Panc1 (cell line): ENCODE results near the gene DYNC1LI1. TPM values are rescaled to one million over a fixed set of nuclear protein-coding genes. Genes with fewer than 3 reads are reported as not detected.

Experiments
- ATAC-seq: fragments of 200-7000 bp; cut with Tn5 transposase; 2 replicates; pipeline ENCODE4 v1.9.1; 2020; ENCODE audit warnings: mild to moderate bottlenecking, moderate library complexity
- BruUV-seq: library from RNA; stranded (reverse); fragments of 400-500 nt; replicated peaks from 2 replicates; lab custom pipeline; 2021; lab: Mats Ljungman, UMichigan
- CTCF ChIA-PET: fragments of 300-600 bp; sonication (Branson Sonifier 250); formaldehyde crosslinking; loops from one replicate; lab custom pipeline; 2022; ENCODE audit warnings: antibody characterized with exemption; lab: Charles Lee
- POLR2A ChIA-PET: fragments of 300-600 bp; sonication (Branson Sonifier 250); formaldehyde crosslinking; loops from one replicate; lab custom pipeline; 2022; ENCODE audit warnings: antibody characterized with exemption; lab: Charles Lee
- DNase-seq: peaks from one replicate; pipeline ENCODE4 v3.0.0-alpha.2; 2010; ENCODE audit warnings: low read depth, low spot score
- H3K27ac ChIP-seq: 2 replicates; pipeline ENCODE4 v1.5.1; 2011; ENCODE audit warnings: mild to moderate bottlenecking, low read length, inconsistent platforms
- H3K27me3 ChIP-seq: fragments of 200-500 bp; sonication (Bioruptor generic); 2 replicates; pipeline ENCODE4 v1.6.0; 2014; ENCODE audit warnings: low read length, inconsistent platforms; ENCODE audit not compliant: control insufficient read depth, insufficient read depth
- H3K36me3 ChIP-seq: fragments of 200-500 bp; sonication (Bioruptor generic); 2 replicates; pipeline ENCODE4 v1.5.1; 2014; ENCODE audit warnings: inconsistent platforms, mild to moderate bottlenecking, low read length, moderate library complexity; ENCODE audit not compliant: control insufficient read depth, insufficient read depth
- H3K4me1 ChIP-seq: 2 replicates; pipeline ENCODE4 v1.5.1; 2011; ENCODE audit warnings: inconsistent platforms, mild to moderate bottlenecking, low read length, moderate library complexity; ENCODE audit not compliant: control insufficient read depth, insufficient read depth
- H3K4me3 ChIP-seq, 2 experiments: 2 replicates each; pipeline ENCODE4 v1.5.1; 2011 to 2012; ENCODE audit warnings: low read depth in 2 of 2, low read length in 2 of 2, mild to moderate bottlenecking in 2 of 2, inconsistent platforms in 1 of 2, moderate library complexity in 1 of 2
- H3K9me3 ChIP-seq: fragments of 200-500 bp; sonication (Bioruptor generic); 2 replicates; pipeline ENCODE4 v1.5.1; 2014; ENCODE audit warnings: low read depth, mild to moderate bottlenecking, inconsistent platforms, low read length, moderate library complexity; ENCODE audit not compliant: control insufficient read depth, insufficient read depth
- CTCF ChIP-seq: fragments of 450-650 bp; IDR thresholded peaks from 2 replicates; pipeline ENCODE4 v1.5.1; 2017; ENCODE audit warnings: mild to moderate bottlenecking
- POLR2AphosphoS5 ChIP-seq: IDR thresholded peaks from 2 replicates; pipeline ENCODE4 v1.6.1; 2012; ENCODE audit warnings: mild to moderate bottlenecking, low read depth, low read length, moderate library complexity
- REST ChIP-seq, 2 experiments: IDR thresholded peaks; 2 replicates each; pipeline ENCODE4 v1.6.1; 2011 to 2012; ENCODE audit warnings: low read depth in 2 of 2, control low read depth in 1 of 2, low read length in 1 of 2, mild to moderate bottlenecking in 1 of 2, moderate library complexity in 1 of 2; ENCODE audit not compliant: insufficient read depth in 1 of 2
- SIN3A ChIP-seq: IDR thresholded peaks from 2 replicates; pipeline ENCODE4 v1.6.1; 2012; ENCODE audit warnings: low read depth, mild to moderate bottlenecking, low read length, moderate library complexity, borderline replicate concordance; ENCODE audit not compliant: insufficient read depth
- TCF7L2 ChIP-seq: IDR thresholded peaks from 2 replicates; pipeline ENCODE4 v1.6.1; 2011; ENCODE audit warnings: mild to moderate bottlenecking, low read depth, low read length, inconsistent platforms
- in situ Hi-C: cut with HindIII; loops from 2 replicates; pipeline ENCODE4 v1.10.0; 2016; ENCODE audit warnings: low sequenced_read_pairs, low pct_unique_long_range_greater_than_20kb
- intact Hi-C: fragments of 100-400 bp; cut with micrococcal nuclease; formaldehyde crosslinking; loops from one replicate; pipeline ENCODE4 v1.10.0; 2022; ENCODE audit not compliant: unreplicated experiment
- total RNA-seq: library from RNA; stranded (reverse); gene quantifications from one replicate; pipeline ENCODE4 v1.2.1, GENCODE V29; 2021; ENCODE audit not compliant: unreplicated experiment

The DYNC1LI1 gene
- total RNA-seq, 1 experiment from 2014 or later, result 30.5 TPM

- H3K36me3 ChIP-seq, result no peaks in the 10 kb centered on the region; the same call in 1 of the 2 replicates
- no peak for DNase-seq
- in situ Hi-C loops, result no loop called here
- no TSS peak for BruUV-seq
- intact Hi-C loops, result no loop called here
- ChIA-PET CTCF (no interaction called here), POLR2A (no interaction called here)
- H3K4me3 ChIP-seq, result no peak overlapping the region
- H3K4me1 ChIP-seq, result no peaks in the 10 kb centered on the region
- no peak for ATAC-seq
- no peaks in the 10 kb centered on the region for H3K9me3 ChIP-seq
- H3K27ac ChIP-seq, result no peak overlapping the region
- H3K27me3 ChIP-seq, result no peaks in the 10 kb centered on the region
- no peak for TF ChIP-seq CTCF
- TF ChIP-seq TCF7L2, result no peak
- no peak for TF ChIP-seq REST (IDR thresholded peaks at IDR 0.05; ENCODE audit: insufficient read depth in 1 of 2, low read depth in 2 of 2, low read length in 1 of 2)
- no peak for TF ChIP-seq SIN3A
- no peak for TF ChIP-seq POLR2AphosphoS5
Measured at GRCh38 chr3:32545305-32545704, 25.4 kb downstream of the DYNC1LI1 start.

- in situ Hi-C loops, result no loop called here
- ChIA-PET CTCF (no interaction called here), POLR2A (no interaction called here)
Measured at GRCh38 chr3:32544894-32545293, 25.8 kb downstream of the DYNC1LI1 start.

More at GRCh38 chr3:32544894-32545293, 25.8 kb downstream of the DYNC1LI1 start:
- Histone ChIP-seq H3K9me3 (no peaks in the 10 kb centered on the region), H3K4me3 (no peak overlapping the region), H3K27me3 (no peaks in the 10 kb centered on the region), H3K36me3 (no peaks in the 10 kb centered on the region; the same call in 1 of the 2 replicates), H3K27ac (no peak overlapping the region), H3K4me1 (no peaks in the 10 kb centered on the region)
- no peak for TF ChIP-seq CTCF
- no peak for TF ChIP-seq POLR2AphosphoS5
- no peak for TF ChIP-seq REST (IDR thresholded peaks at IDR 0.05; ENCODE audit: insufficient read depth in 1 of 2, low read depth in 2 of 2, low read length in 1 of 2)
- TF ChIP-seq SIN3A, result no peak
- no peak for TF ChIP-seq TCF7L2
- no TSS peak for BruUV-seq
- intact Hi-C loops, result no loop called here
- no peak for ATAC-seq
- no peak for DNase-seq
